Panc1 (cell line): ENCODE measurements around the gene SEPHS1. TPM values are rescaled to one million over a fixed set of nuclear protein-coding genes. Genes with fewer than 3 reads are reported as not detected.
"Not testable (repeated sequence)": the region's sequence is repeated elsewhere in the genome, so short reads cannot be mapped to it uniquely, and the experiment has no call there.

Source experiments
- ATAC-seq: fragments of 200-7000 bp; cut with Tn5 transposase; 2 replicates; pipeline ENCODE4 v1.9.1; 2020; ENCODE audit warnings: mild to moderate bottlenecking, moderate library complexity
- BruUV-seq: library from RNA; stranded (reverse); fragments of 400-500 nt; replicated peaks from 2 replicates; lab custom pipeline; 2021; lab: Mats Ljungman, UMichigan
- CTCF ChIA-PET: fragments of 300-600 bp; sonication (Branson Sonifier 250); formaldehyde crosslinking; loops from one replicate; lab custom pipeline; 2022; ENCODE audit warnings: antibody characterized with exemption; lab: Charles Lee
- POLR2A ChIA-PET: fragments of 300-600 bp; sonication (Branson Sonifier 250); formaldehyde crosslinking; loops from one replicate; lab custom pipeline; 2022; ENCODE audit warnings: antibody characterized with exemption; lab: Charles Lee
- DNase-seq: peaks from one replicate; pipeline ENCODE4 v3.0.0-alpha.2; 2010; ENCODE audit warnings: low read depth, low spot score
- H3K27ac ChIP-seq: 2 replicates; pipeline ENCODE4 v1.5.1; 2011; ENCODE audit warnings: mild to moderate bottlenecking, low read length, inconsistent platforms
- H3K27me3 ChIP-seq: fragments of 200-500 bp; sonication (Bioruptor generic); 2 replicates; pipeline ENCODE4 v1.6.0; 2014; ENCODE audit warnings: low read length, inconsistent platforms; ENCODE audit not compliant: control insufficient read depth, insufficient read depth
- H3K36me3 ChIP-seq: fragments of 200-500 bp; sonication (Bioruptor generic); 2 replicates; pipeline ENCODE4 v1.5.1; 2014; ENCODE audit warnings: inconsistent platforms, mild to moderate bottlenecking, low read length, moderate library complexity; ENCODE audit not compliant: control insufficient read depth, insufficient read depth
- H3K4me1 ChIP-seq: 2 replicates; pipeline ENCODE4 v1.5.1; 2011; ENCODE audit warnings: inconsistent platforms, mild to moderate bottlenecking, low read length, moderate library complexity; ENCODE audit not compliant: control insufficient read depth, insufficient read depth
- H3K4me3 ChIP-seq, 2 experiments: 2 replicates each; pipeline ENCODE4 v1.5.1; 2011 to 2012; ENCODE audit warnings: low read depth in 2 of 2, low read length in 2 of 2, mild to moderate bottlenecking in 2 of 2, inconsistent platforms in 1 of 2, moderate library complexity in 1 of 2
- H3K9me3 ChIP-seq: fragments of 200-500 bp; sonication (Bioruptor generic); 2 replicates; pipeline ENCODE4 v1.5.1; 2014; ENCODE audit warnings: low read depth, mild to moderate bottlenecking, inconsistent platforms, low read length, moderate library complexity; ENCODE audit not compliant: control insufficient read depth, insufficient read depth
- CTCF ChIP-seq: fragments of 450-650 bp; IDR thresholded peaks from 2 replicates; pipeline ENCODE4 v1.5.1; 2017; ENCODE audit warnings: mild to moderate bottlenecking
- POLR2AphosphoS5 ChIP-seq: IDR thresholded peaks from 2 replicates; pipeline ENCODE4 v1.6.1; 2012; ENCODE audit warnings: mild to moderate bottlenecking, low read depth, low read length, moderate library complexity
- REST ChIP-seq, 2 experiments: IDR thresholded peaks; 2 replicates each; pipeline ENCODE4 v1.6.1; 2011 to 2012; ENCODE audit warnings: low read depth in 2 of 2, control low read depth in 1 of 2, low read length in 1 of 2, mild to moderate bottlenecking in 1 of 2, moderate library complexity in 1 of 2; ENCODE audit not compliant: insufficient read depth in 1 of 2
- SIN3A ChIP-seq: IDR thresholded peaks from 2 replicates; pipeline ENCODE4 v1.6.1; 2012; ENCODE audit warnings: low read depth, mild to moderate bottlenecking, low read length, moderate library complexity, borderline replicate concordance; ENCODE audit not compliant: insufficient read depth
- TCF7L2 ChIP-seq: IDR thresholded peaks from 2 replicates; pipeline ENCODE4 v1.6.1; 2011; ENCODE audit warnings: mild to moderate bottlenecking, low read depth, low read length, inconsistent platforms
- in situ Hi-C: cut with HindIII; loops from 2 replicates; pipeline ENCODE4 v1.10.0; 2016; ENCODE audit warnings: low sequenced_read_pairs, low pct_unique_long_range_greater_than_20kb
- intact Hi-C: fragments of 100-400 bp; cut with micrococcal nuclease; formaldehyde crosslinking; loops from one replicate; pipeline ENCODE4 v1.10.0; 2022; ENCODE audit not compliant: unreplicated experiment
- total RNA-seq: library from RNA; stranded (reverse); gene quantifications from one replicate; pipeline ENCODE4 v1.2.1, GENCODE V29; 2021; ENCODE audit not compliant: unreplicated experiment

SEPHS1 gene
- total RNA-seq, 1 experiment from 2014 or later = 47.1 TPM

GRCh38 chr10:13382703-13383398, 34.8 kb upstream of the SEPHS1 start:
- ATAC-seq = no peak; the same call in 1 of the 2 replicates
- no TSS peak for BruUV-seq
- POLR2A ChIA-PET = interaction anchor here (0.6 kb wide), 1 partner anchor 432 kb away, joined by 5 read pairs; no protein-coding TSS in a partner anchor

GRCh38 chr10:13379061-13379460, 31.0 kb upstream of the SEPHS1 start:
- H3K27ac ChIP-seq, intact Hi-C loops, BruUV-seq, DNase-seq, POLR2A ChIA-PET, H3K27me3 ChIP-seq, H3K4me1 ChIP-seq, H3K4me3 ChIP-seq, ATAC-seq, in situ Hi-C loops, CTCF ChIA-PET, H3K36me3 ChIP-seq, H3K9me3 ChIP-seq: not testable (repeated sequence)

More at GRCh38 chr10:13382703-13383398, 34.8 kb upstream of the SEPHS1 start:
- Histone ChIP-seq H3K36me3 (no peaks in the 10 kb centered on the region), H3K4me3 (peak overlapping the region; percentile 29 to 46), H3K9me3 (no peaks in the 10 kb centered on the region), H3K27ac (no peak overlapping the region), H3K4me1 (no peaks in the 10 kb centered on the region; the same call in 1 of the 2 replicates), H3K27me3 (peaks cover 4% of the 10 kb centered on the region)
- intact Hi-C loops (no loop called here), in situ Hi-C loops (no loop called here)
- TF ChIP-seq POLR2AphosphoS5 = no peak
- CTCF ChIA-PET = no interaction called here
- no peak for DNase-seq

GRCh38 chr10:13376746-13377145, 28.7 kb upstream of the SEPHS1 start:
- POLR2A ChIA-PET = no interaction called here
- CTCF ChIA-PET = no interaction called here
- intact Hi-C loops = no loop called here

More at GRCh38 chr10:13376746-13377145, 28.7 kb upstream of the SEPHS1 start:
- ATAC-seq (no peak), DNase-seq (no peak)
- H3K9me3 ChIP-seq = no peaks in the 10 kb centered on the region
- H3K27ac ChIP-seq = no peak overlapping the region
- no peak overlapping the region for H3K4me3 ChIP-seq
- H3K4me1 ChIP-seq = no peaks in the 10 kb centered on the region
- TF ChIP-seq REST (IDR thresholded peaks at IDR 0.05; ENCODE audit: insufficient read depth in 1 of 2, low read depth in 2 of 2, low read length in 1 of 2) (no peak), POLR2AphosphoS5 (no peak), TCF7L2 (no peak), CTCF (no peak), SIN3A (no peak)
- no TSS peak for BruUV-seq
- in situ Hi-C loops = no loop called here
- H3K27me3 ChIP-seq = no peaks in the 10 kb centered on the region
- no peaks in the 10 kb centered on the region for H3K36me3 ChIP-seq
